ENCODE results near the gene KRTAP10-5. TPM values are rescaled to one million over a fixed set of nuclear protein-coding genes. Genes with fewer than 3 reads are reported as not detected.
A peak's percentile ranks its signal among the peaks of the same experiment; 100 is the strongest.

The KRTAP10-5 gene
- total and polyA plus RNA-seq, 2 experiments from 2014 or later, result not detected

- no peaks in the 10 kb centered on the region; the same call in 1 of the 2 replicates for H3K27me3 ChIP-seq (replicated peaks; ENCODE audit: insufficient read depth)
- H3K9ac ChIP-seq, result no peak overlapping the region
- WGBS, 2 experiments (ENCODE audit: low coverage in 1 of 2, low lambda C conversion rate in 2 of 2, missing lambda C conversion rate in 2 of 2), result 36 to 45% methylated on average over 3 of the region's 3 CpGs
- H3K27ac ChIP-seq, result no peak overlapping the region
- no peak overlapping the region for H3K4me2 ChIP-seq (ENCODE audit: unreplicated experiment)
- H3K79me2 ChIP-seq (ENCODE audit: insufficient read depth), result no peaks in the 10 kb centered on the region
- in situ Hi-C loops (cut with MboI), result no loop called here
- H3K9me3 ChIP-seq (ENCODE audit: low read depth), result no peaks in the 10 kb centered on the region
- no peak overlapping the region for H2AFZ ChIP-seq
- H3K9me2 ChIP-seq (ENCODE audit: insufficient read depth), result no peaks in the 10 kb centered on the region
- H3K4me1 ChIP-seq (ENCODE audit: insufficient read depth), result no peaks in the 10 kb centered on the region
- H3F3A ChIP-seq (ENCODE audit: insufficient read depth), result no peaks in the 10 kb centered on the region
- no peaks in the 10 kb centered on the region for H3K36me3 ChIP-seq (ENCODE audit: low read depth)
- H4K20me1 ChIP-seq (ENCODE audit: insufficient read depth), result no peaks in the 10 kb centered on the region
- TF ChIP-seq EZH2 (IDR thresholded peaks at IDR 0.05; ENCODE audit: insufficient read depth, poor library complexity, severe bottlenecking), result no peak
- no peak for TF ChIP-seq EZH2phosphoT487 (IDR thresholded peaks at IDR 0.05; ENCODE audit: insufficient read depth, low read depth)
- H3K4me3 ChIP-seq, result no peak overlapping the region
- DNase-seq, result no peak
Observed at GRCh38 chr21:44618909-44619308, 38.5 kb upstream of the KRTAP10-5 start.

GRCh38 chr21:44618504-44618903, 38.1 kb upstream of the KRTAP10-5 start:
- Histone ChIP-seq H3K9me3 (ENCODE audit: low read depth) (no peaks in the 10 kb centered on the region), H2AFZ (no peak overlapping the region), H3K9me2 (ENCODE audit: insufficient read depth) (no peaks in the 10 kb centered on the region), H3K27ac (no peak overlapping the region), H3K36me3 (ENCODE audit: low read depth) (no peaks in the 10 kb centered on the region), H3K9ac (no peak overlapping the region), H3K27me3 (replicated peaks; ENCODE audit: insufficient read depth) (no peaks in the 10 kb centered on the region; the same call in 1 of the 2 replicates), H3K4me1 (ENCODE audit: insufficient read depth) (no peaks in the 10 kb centered on the region), H3K4me3 (no peak overlapping the region), H3K4me2 (ENCODE audit: unreplicated experiment) (no peak overlapping the region), H4K20me1 (ENCODE audit: insufficient read depth) (no peaks in the 10 kb centered on the region), H3K79me2 (ENCODE audit: insufficient read depth) (no peaks in the 10 kb centered on the region), H3F3A (ENCODE audit: insufficient read depth) (no peaks in the 10 kb centered on the region)
- TF ChIP-seq EZH2phosphoT487 (IDR thresholded peaks at IDR 0.05; ENCODE audit: insufficient read depth, low read depth) (no peak), EZH2 (IDR thresholded peaks at IDR 0.05; ENCODE audit: insufficient read depth, poor library complexity, severe bottlenecking) (no peak)
- DNase-seq, result peak; percentile 38
- 3 to 6% methylated on average over 4 of the region's 4 CpGs for WGBS, 2 experiments (ENCODE audit: low coverage in 1 of 2, low lambda C conversion rate in 2 of 2, missing lambda C conversion rate in 2 of 2)
- in situ Hi-C loops (cut with MboI), result no loop called here

- in situ Hi-C loops (cut with MboI), result no loop called here
- WGBS, 2 experiments (ENCODE audit: low coverage in 1 of 2, low lambda C conversion rate in 2 of 2, missing lambda C conversion rate in 2 of 2), result 9 to 11% methylated on average over 8 of the region's 8 CpGs
- H3K79me2 ChIP-seq (ENCODE audit: insufficient read depth), result no peaks in the 10 kb centered on the region
- H2AFZ ChIP-seq, result no peak overlapping the region
- DNase-seq, result no peak
- H3K4me1 ChIP-seq (ENCODE audit: insufficient read depth), result no peaks in the 10 kb centered on the region
- H3K4me3 ChIP-seq, result no peak overlapping the region
- H3K27ac ChIP-seq, result no peak overlapping the region
- no peak for TF ChIP-seq EZH2 (IDR thresholded peaks at IDR 0.05; ENCODE audit: insufficient read depth, poor library complexity, severe bottlenecking)
- no peak for TF ChIP-seq EZH2phosphoT487 (IDR thresholded peaks at IDR 0.05; ENCODE audit: insufficient read depth, low read depth)
- H3K4me2 ChIP-seq (ENCODE audit: unreplicated experiment), result no peak overlapping the region
- H3K9ac ChIP-seq, result no peak overlapping the region
- H3F3A ChIP-seq (ENCODE audit: insufficient read depth), result no peaks in the 10 kb centered on the region
- H3K36me3 ChIP-seq (ENCODE audit: low read depth), result no peaks in the 10 kb centered on the region
- H4K20me1 ChIP-seq (ENCODE audit: insufficient read depth), result no peaks in the 10 kb centered on the region
- no peaks in the 10 kb centered on the region for H3K9me3 ChIP-seq (ENCODE audit: low read depth)
- H3K9me2 ChIP-seq (ENCODE audit: insufficient read depth), result no peaks in the 10 kb centered on the region
- H3K27me3 ChIP-seq (replicated peaks; ENCODE audit: insufficient read depth), result no peaks in the 10 kb centered on the region; the same call in 1 of the 2 replicates
Observed at GRCh38 chr21:44617071-44617501, 36.7 kb upstream of the KRTAP10-5 start.

DNA sequence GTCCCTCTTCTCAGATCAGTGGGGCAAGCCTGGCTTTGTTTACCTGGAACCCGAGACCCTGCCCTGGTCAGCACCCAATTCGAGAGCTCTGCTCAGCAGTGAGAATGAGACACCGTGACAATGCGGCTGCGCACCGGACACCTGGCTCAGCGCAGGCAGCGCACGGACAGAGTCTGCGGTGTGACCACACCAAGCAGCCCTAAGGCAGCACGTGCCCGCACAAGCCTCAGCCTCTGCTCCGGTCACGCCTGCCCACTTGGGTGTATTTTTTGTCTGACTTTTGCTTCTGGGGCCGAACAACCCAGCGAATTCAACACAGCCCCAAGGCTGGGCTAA, 36.2 kb upstream of the KRTAP10-5 start:
- H3K36me3 ChIP-seq (ENCODE audit: low read depth), result no peaks in the 10 kb centered on the region
- H4K20me1 ChIP-seq (ENCODE audit: insufficient read depth), result no peaks in the 10 kb centered on the region
- no peak for DNase-seq
- H3K9me3 ChIP-seq (ENCODE audit: low read depth), result no peaks in the 10 kb centered on the region
- no peaks in the 10 kb centered on the region for H3K9me2 ChIP-seq (ENCODE audit: insufficient read depth)
- no peak overlapping the region for H3K27ac ChIP-seq
- H3F3A ChIP-seq (ENCODE audit: insufficient read depth), result no peaks in the 10 kb centered on the region
- WGBS, 2 experiments (ENCODE audit: low coverage in 1 of 2, low lambda C conversion rate in 2 of 2, missing lambda C conversion rate in 2 of 2), result 50 to 55% methylated on average over 16 of the region's 16 CpGs
- H3K4me2 ChIP-seq (ENCODE audit: unreplicated experiment), result no peak overlapping the region
- TF ChIP-seq EZH2phosphoT487 (IDR thresholded peaks at IDR 0.05; ENCODE audit: insufficient read depth, low read depth) (no peak), EZH2 (IDR thresholded peaks at IDR 0.05; ENCODE audit: insufficient read depth, poor library complexity, severe bottlenecking) (no peak)
- H2AFZ ChIP-seq, result no peak overlapping the region
- in situ Hi-C loops (cut with MboI), result no loop called here
- H3K27me3 ChIP-seq (replicated peaks; ENCODE audit: insufficient read depth), result no peaks in the 10 kb centered on the region; the same call in 1 of the 2 replicates
- no peaks in the 10 kb centered on the region for H3K4me1 ChIP-seq (ENCODE audit: insufficient read depth)
- no peaks in the 10 kb centered on the region for H3K79me2 ChIP-seq (ENCODE audit: insufficient read depth)
- H3K9ac ChIP-seq, result no peak overlapping the region
- H3K4me3 ChIP-seq, result no peak overlapping the region

Data from GM23248 (cell line).